ENCODE data around the gene NXF1.
A peak's percentile ranks its signal among the peaks of the same experiment; 100 is the strongest.
"Not testable (repeated sequence)": the region's sequence is repeated elsewhere in the genome, so short reads cannot be mapped to it uniquely, and the experiment has no call there.

NXF1 gene

GRCh38 chr11:62832336-62833234, 27.3 kb upstream of the NXF1 start, which contains the start of gene TEX54:
Gene TEX54, minus strand, starts transcription at chr11:62832841.
- no peak for DNase-seq (ENCODE audit: low read depth in 2 of 2)

GRCh38 chr11:62831520-62832335, 26.5 kb upstream of the NXF1 start, which contains the start of gene STX5:
Gene STX5, minus strand, starts transcription at chr11:62832051. Its CDS starts 808 bp downstream, at chr11:62831243.
- DNase-seq (ENCODE audit: low read depth in 2 of 2): peak; percentile 99 to 100

- no peak for DNase-seq (ENCODE audit: low read depth in 2 of 2)
Measured at GRCh38 chr11:62830904-62831519, 25.8 kb upstream of the NXF1 start.

DNA sequence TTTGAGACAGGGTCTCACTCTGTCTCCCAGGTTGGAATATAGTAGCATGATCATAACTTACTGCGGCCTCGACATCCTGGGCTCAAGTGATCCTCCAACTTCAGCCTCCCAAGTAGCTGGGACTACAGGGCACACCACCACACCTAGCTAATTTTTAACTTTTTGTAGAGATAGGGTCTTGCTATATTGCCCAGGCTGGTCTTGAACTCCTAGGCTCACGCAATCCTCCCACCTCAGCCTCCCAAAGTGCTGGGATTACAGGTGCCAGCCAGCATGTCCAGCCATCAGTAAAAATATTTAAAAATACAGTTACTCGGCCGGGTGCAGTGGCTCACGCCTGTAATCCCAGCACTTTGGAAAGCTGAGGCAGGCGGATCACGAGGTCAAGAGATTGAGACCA, 22.9 kb upstream of the NXF1 start:
- DNase-seq (ENCODE audit: low read depth in 2 of 2): not testable (repeated sequence)

DNA sequence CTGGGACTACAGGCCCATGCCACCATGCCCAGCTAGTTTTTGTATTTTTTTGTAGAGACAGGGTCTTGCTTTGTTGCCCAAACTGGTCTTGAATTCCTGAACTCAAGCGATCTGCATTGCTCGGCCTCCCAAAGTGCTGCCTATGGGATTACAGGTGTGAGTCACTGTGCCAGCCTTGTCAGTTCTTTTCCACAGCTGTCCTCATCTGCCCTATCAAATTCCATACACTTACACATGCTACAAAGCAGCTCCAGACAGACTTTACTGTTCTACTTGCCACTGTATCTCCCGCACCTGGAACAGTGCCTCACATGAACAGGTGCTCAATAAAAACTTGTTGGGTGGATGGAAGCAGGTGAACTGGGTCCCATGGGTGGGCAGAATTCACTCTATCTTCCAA, 18.4 kb upstream of the NXF1 start:
- DNase-seq (ENCODE audit: low read depth in 2 of 2): no peak

GRCh38 chr11:62817129-62817528, 11.9 kb upstream of the NXF1 start:
- no peak for DNase-seq (ENCODE audit: low read depth in 2 of 2)

DNA sequence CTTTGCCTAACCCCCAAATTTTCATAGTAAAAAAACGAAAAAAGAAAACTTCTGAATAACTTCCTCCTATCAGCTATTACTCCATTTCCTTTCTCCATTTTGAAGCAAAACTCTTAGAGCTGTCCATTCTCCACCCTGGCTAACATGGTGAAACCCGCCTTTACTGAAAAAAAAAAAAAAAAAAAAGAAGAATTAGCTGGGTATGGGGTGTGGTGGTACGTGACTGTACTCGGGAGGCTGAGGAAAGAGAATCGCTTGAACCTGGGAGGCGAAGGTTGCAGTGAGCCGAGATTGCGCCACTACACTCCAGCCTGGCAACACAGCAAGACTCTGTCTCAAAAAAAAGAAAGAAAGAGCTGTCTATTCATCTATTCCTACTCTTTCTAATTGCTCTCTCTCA, 11.3 kb upstream of the NXF1 start:
- DNase-seq (ENCODE audit: low read depth in 2 of 2): no peak

- no peak for DNase-seq (ENCODE audit: low read depth in 2 of 2)
Measured at GRCh38 chr11:62811659-62812058, 6.4 kb upstream of the NXF1 start.

DNA sequence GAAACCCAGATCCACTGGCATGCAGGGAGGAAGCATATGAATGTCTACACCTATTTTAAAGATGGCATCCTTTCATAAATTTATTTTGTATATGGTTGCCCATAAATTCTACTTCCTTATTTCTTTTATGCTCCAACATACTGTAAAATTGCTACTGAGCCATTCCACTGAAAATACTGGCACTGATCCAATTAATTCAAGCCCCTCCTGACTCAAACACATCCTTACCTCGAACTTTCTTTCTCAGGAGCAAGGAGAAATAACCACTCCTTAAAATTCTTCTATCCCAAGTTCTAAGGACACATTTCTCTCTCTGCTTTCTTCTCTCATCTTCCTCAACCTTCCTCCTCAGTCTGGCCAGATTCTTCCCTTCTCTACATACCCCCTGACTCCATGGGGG, 5.5 kb upstream of the NXF1 start:
- no peak for DNase-seq (ENCODE audit: low read depth in 2 of 2)

GRCh38 chr11:62806611-62807121, 1.4 kb upstream of the NXF1 start:
- DNase-seq (ENCODE audit: low read depth in 2 of 2): no peak

DNA sequence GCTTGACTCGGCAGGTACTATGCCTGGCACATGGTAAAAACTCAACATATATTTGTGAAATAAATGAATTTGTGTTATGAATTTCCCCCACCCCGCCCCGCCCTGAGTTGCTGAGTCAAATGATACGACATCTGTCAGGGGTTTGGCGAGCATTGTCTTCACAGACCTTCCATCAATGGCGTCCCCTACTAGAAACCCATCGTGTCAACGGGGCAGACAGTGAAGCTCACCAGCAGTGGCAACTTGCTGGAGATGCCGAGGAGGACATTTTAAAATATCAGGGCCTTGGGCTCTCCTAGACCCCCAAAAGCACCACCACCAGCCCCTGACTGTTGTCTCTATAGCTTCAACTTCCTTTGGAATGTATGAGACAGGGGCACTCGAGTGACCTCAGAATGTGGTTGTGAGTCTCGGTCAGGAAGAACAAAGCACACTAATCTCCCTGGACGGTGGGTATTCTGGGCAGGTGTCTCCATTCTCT, 761 bp upstream of the NXF1 start:
- DNase-seq (ENCODE audit: low read depth in 2 of 2): peak in 1 of 2 donors; percentile 15

GRCh38 chr11:62804310-62805075, 747 bp downstream of the NXF1 start:
- DNase-seq (ENCODE audit: low read depth in 2 of 2): peak in 1 of 2 donors; percentile 11

- no peak for DNase-seq (ENCODE audit: low read depth in 2 of 2)
Measured at GRCh38 chr11:62801071-62801470, 4.2 kb downstream of the NXF1 start.

DNA sequence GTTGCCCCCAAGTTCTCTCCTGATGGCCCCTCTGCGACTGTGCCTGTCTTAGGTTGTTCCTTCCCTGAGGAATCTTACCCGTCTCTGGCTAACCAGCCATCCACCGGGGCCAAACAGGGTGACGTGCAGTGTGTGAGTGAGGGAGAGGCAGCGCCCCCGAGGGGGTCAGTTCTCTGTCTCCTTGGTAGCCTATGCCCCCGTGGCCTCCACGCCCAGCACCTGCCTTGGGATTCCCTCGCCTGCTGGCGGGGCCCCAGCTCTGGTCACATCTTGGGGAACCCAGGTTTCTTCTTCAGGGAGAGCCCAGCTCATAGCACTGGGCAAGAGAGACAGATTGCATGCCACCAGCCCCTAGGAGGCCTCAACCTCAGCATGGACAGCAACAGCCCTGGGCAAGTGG, 5.8 kb downstream of the NXF1 start:
- no peak for DNase-seq (ENCODE audit: low read depth in 2 of 2)

DNA sequence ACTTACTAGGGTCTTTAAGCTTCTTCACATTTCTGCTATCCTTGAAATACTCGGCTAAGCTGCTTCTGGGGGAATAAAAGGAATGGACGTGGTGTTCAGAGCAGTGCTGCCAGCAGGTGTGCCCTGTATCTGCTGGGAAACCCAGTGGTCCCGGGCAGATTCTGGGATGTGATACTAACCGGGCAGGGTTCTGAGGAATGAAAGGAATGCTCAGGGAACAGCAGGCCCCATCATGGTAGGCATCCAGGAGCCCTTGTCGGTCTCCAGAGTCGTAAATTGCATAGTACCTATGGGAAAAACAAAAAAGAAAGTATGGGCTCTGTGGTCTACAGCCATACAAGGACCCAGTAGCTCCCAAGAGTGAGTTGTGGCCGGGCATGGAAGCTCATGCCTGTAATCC, 9.0 kb downstream of the NXF1 start:
- DNase-seq (ENCODE audit: low read depth in 2 of 2): no peak

DNA sequence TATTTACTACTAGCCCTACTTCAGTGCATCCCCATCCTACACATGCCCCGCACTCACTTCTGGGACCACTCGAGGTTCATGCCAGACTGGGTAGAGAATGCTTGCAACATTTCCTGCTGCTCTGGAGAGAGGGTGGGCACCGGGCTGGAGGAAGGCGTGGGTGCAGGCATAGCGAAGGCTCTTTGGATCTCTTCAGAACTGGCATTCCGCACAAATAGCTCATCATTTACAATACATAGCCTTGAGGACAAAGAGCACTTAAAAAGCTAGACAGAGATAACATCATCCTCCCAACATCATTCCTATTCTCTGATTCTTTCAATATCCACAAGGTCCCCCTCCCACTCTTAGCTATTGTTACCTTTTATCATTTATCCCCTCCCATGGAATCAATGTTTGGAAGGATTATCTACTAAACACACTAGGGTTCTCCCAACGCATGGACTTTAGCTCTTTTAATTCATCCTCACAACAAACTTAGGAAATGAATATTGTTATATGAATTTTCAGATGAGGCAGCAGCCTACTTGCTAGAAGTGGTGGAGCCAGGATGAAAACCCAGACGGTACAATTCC, 11.0 kb downstream of the NXF1 start:
- DNase-seq (ENCODE audit: low read depth in 2 of 2): no peak

- no peak for DNase-seq (ENCODE audit: low read depth in 2 of 2)
Measured at GRCh38 chr11:62792202-62792575, 13.1 kb downstream of the NXF1 start.

DNA sequence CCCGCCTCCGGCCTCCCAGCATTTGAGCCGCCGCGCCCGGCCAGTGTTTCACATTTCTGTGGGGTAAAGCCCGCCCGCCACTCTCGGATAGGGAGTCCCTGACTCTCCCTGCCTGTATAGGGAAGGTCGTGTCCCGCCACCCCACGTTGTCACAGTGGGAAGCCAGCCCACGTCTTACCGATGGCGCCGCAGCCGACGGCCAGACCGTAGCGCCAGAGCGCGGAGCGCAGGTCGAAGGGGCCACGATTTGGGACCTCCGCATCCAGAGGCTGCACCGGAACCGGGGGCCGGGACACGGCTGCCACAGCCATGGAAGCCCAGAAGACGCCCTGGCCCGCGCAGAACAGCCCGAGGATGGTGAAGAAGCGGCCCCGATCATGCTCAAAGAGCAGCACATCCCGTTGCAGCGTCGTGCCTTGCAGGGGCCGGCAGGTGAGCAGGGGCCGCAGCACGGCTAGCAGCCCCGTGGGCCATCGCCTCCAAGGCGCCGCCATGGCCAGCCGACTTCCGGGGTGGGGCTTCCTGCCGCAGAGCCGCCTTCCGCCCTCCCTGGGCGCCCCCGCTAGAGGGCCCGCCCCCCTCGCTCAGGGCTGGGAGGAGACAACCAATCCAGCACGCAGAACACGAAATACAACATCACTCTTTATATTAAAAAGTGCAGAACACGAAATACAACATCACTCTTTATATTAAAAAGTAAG, 13.6 kb downstream of the NXF1 start, which contains the start of gene TMEM223:
TMEM223 (minus strand) TSS at position 506 of the 701 bp plus-strand sequence; CDS start at position 494, 12 bp downstream.
- peak; percentile 82 to 88 for DNase-seq (ENCODE audit: low read depth in 2 of 2)

DNA sequence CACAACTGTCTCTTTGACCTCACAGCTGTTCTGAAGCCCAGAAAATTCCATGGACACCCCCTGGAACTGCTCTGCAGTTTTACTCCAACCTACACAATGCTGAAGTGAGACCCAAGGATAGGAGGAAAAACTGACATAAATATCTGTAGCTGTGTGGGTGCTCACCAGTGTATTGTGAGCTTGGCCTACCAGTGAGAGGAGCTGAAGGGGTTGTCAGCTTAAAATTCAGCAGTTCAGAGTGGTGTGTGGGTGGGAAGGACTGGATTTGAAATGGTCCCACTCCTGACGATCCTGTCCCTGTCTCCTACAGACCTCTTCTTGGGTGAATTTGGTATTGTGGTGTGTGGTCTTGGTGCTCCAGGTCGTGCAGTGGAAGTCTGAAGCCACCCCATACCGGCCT, 15.7 kb downstream of the NXF1 start:
- no peak for DNase-seq (ENCODE audit: low read depth in 2 of 2)

GRCh38 chr11:62788991-62789390, 16.2 kb downstream of the NXF1 start:
- DNase-seq (ENCODE audit: low read depth in 2 of 2): no peak

All from stimulated activated CD4-positive, alpha-beta T cell treated with anti-CD3 and anti-CD28 coated beads, Interleukin-1b, Interleukin-23, amount 100 ng/mL, for 4 hours (primary cell).